Endothelial cell of umbilical vein (primary cell): ENCODE measurements around the gene EYS. TPM values are rescaled to one million over a fixed set of nuclear protein-coding genes. Genes with fewer than 3 reads are reported as not detected.

Source experiments
- BruUV-seq: library from RNA; stranded (reverse); fragments of 400-500 nt; replicated peaks from 2 replicates; lab custom pipeline; 2021; lab: Mats Ljungman, UMichigan
- CTCF ChIA-PET: fragments of 300-600, 350-600 bp; sonication (Branson Sonifier 250); formaldehyde crosslinking; loops from one replicate; lab custom pipeline; 2021; ENCODE audit warnings: antibody characterized with exemption, inconsistent platforms; lab: Charles Lee
- POLR2A ChIA-PET: fragments of 300-600, 350-600 bp; sonication (Branson Sonifier 250); formaldehyde crosslinking; loops from one replicate; lab custom pipeline; 2021; ENCODE audit warnings: antibody characterized with exemption, inconsistent platforms; lab: Charles Lee
- DNase-seq: peaks from one replicate; pipeline ENCODE4 v3.0.0-alpha.2; 2011; ENCODE audit warnings: low read depth, low spot score
- FAIRE-seq: peaks from 2 replicates; lab custom pipeline; 2011; peaks lifted over from hg19 to GRCh38; lab: Jason Lieb, UNC
- H2AFZ ChIP-seq: 2 replicates; pipeline ENCODE4 v1.6.0; 2012; ENCODE audit warnings: low read depth, low read length, control low read depth, inconsistent platforms
- H3K27ac ChIP-seq: 2 replicates; pipeline ENCODE4 v1.5.1; 2011; ENCODE audit warnings: low read depth, mild to moderate bottlenecking, control low read depth, low read length, moderate library complexity; ENCODE audit not compliant: insufficient read depth
- H3K27me3 ChIP-seq, 2 experiments: 2 replicates each; pipeline versions ENCODE4 v1.6.0 to v1.6.1; 2011; ENCODE audit warnings: low read length in 2 of 2, mixed read lengths in 1 of 2; ENCODE audit not compliant: control insufficient read depth in 2 of 2, insufficient read depth in 2 of 2
- H3K36me3 ChIP-seq, 2 experiments: 2 replicates in 1 of 2; 3 replicates in 1 of 2; pipeline ENCODE4 v1.5.1; 2011; ENCODE audit warnings: low read length in 2 of 2, mild to moderate bottlenecking in 1 of 2, moderate library complexity in 1 of 2; ENCODE audit not compliant: control insufficient read depth in 2 of 2, insufficient read depth in 2 of 2; ENCODE audit errors: extremely low read depth in 1 of 2
- H3K4me1 ChIP-seq: 3 replicates; pipeline ENCODE4 v1.5.1; 2011; ENCODE audit warnings: mild to moderate bottlenecking, low read length; ENCODE audit not compliant: control insufficient read depth, insufficient read depth; ENCODE audit errors: extremely low read depth
- H3K4me2 ChIP-seq: 2 replicates; pipeline ENCODE4 v1.6.1; 2011; ENCODE audit warnings: low read length, control low read depth, mixed read lengths; ENCODE audit not compliant: insufficient read depth
- H3K4me3 ChIP-seq, 3 experiments: fragments of 200-600 bp in 1 of 3; sonication (generic), shearing (Covaris generic) in 1 of 3; replicated peaks in 1 of 3; 2 replicates each; pipeline ENCODE4 v1.5.1; 2011 to 2016; ENCODE audit warnings: control low read depth in 3 of 3, low read length in 3 of 3, mild to moderate bottlenecking in 2 of 3, inconsistent platforms in 1 of 3, low read depth in 1 of 3, moderate library complexity in 1 of 3; ENCODE audit not compliant: insufficient read depth in 1 of 3
- H3K79me2 ChIP-seq: 2 replicates; pipeline ENCODE4 v1.6.0; 2012; ENCODE audit warnings: low read length, inconsistent platforms; ENCODE audit not compliant: control insufficient read depth, insufficient read depth
- H3K9ac ChIP-seq: replicated peaks from 2 replicates; pipeline ENCODE3; 2011; ENCODE audit warnings: low read length, control low read depth; ENCODE audit not compliant: insufficient read depth; ENCODE audit errors: extremely low read depth
- H3K9me1 ChIP-seq: replicated peaks from 3 replicates; pipeline ENCODE4 v1.6.0; 2011; ENCODE audit warnings: mild to moderate bottlenecking, low read length; ENCODE audit not compliant: control insufficient read depth, insufficient read depth; ENCODE audit errors: extremely low read depth
- H3K9me3 ChIP-seq: replicated peaks from 2 replicates; pipeline ENCODE4 v1.5.1; 2012; ENCODE audit warnings: low read length, inconsistent platforms; ENCODE audit not compliant: control insufficient read depth, insufficient read depth
- H4K20me1 ChIP-seq: replicated peaks from 2 replicates; pipeline ENCODE3; 2011; ENCODE audit warnings: mild to moderate bottlenecking, low read length; ENCODE audit not compliant: control insufficient read depth, insufficient read depth; ENCODE audit errors: extremely low read depth
- EZH2 ChIP-seq: IDR thresholded peaks from 2 replicates; pipeline ENCODE4 v1.6.1; 2012; ENCODE audit warnings: borderline replicate concordance, low read depth, mild to moderate bottlenecking, moderate library complexity, low read length, inconsistent platforms; ENCODE audit not compliant: severe bottlenecking
- FOS ChIP-seq: IDR thresholded peaks from 2 replicates; pipeline ENCODE4 v1.6.1; 2011; ENCODE audit warnings: mild to moderate bottlenecking, low read length, moderate library complexity, borderline replicate concordance; ENCODE audit not compliant: insufficient read depth
- GATA2 ChIP-seq: IDR thresholded peaks from 2 replicates; pipeline ENCODE4 v1.7.0; 2011; ENCODE audit warnings: low read depth, mild to moderate bottlenecking, moderate library complexity, mixed read lengths, low read length; ENCODE audit not compliant: insufficient read length, insufficient read depth
- JUN ChIP-seq: IDR thresholded peaks from 2 replicates; pipeline ENCODE4 v1.6.1; 2011; ENCODE audit warnings: borderline replicate concordance, low read depth; ENCODE audit not compliant: insufficient read length, insufficient read depth
- MYC ChIP-seq: IDR thresholded peaks from one replicate; pipeline ENCODE4 v1.6.1; 2011; ENCODE audit warnings: mild to moderate bottlenecking, low read depth, low read length
- POLR2A ChIP-seq: IDR thresholded peaks from 2 replicates; pipeline ENCODE4 v1.6.1; 2012; ENCODE audit warnings: low read depth, mild to moderate bottlenecking, control low read depth, low read length
- POLR2AphosphoS5 ChIP-seq: IDR thresholded peaks from 2 replicates; pipeline ENCODE4 v1.6.1; 2012; ENCODE audit warnings: low read depth, mild to moderate bottlenecking, control low read depth, low read length, moderate library complexity; ENCODE audit not compliant: insufficient read depth
- dilution Hi-C: fragments of 300-500 bp; cut with MboI; formaldehyde crosslinking; loops from one replicate; pipeline ENCODE4 v1.15.0; 2019; ENCODE audit warnings: low sequenced_read_pairs; ENCODE audit not compliant: extremely low pct_ligation_motif_present
- intact Hi-C: fragments of 100-400 bp; cut with micrococcal nuclease; formaldehyde crosslinking; loops from one replicate; pipeline ENCODE4 v1.10.0; 2022
- polyA plus RNA-seq, 4 experiments: library from polyadenylated mRNA; depleted of rRNA in 3 of 4; stranded (reverse) in 3 of 4; unstranded in 1 of 4; fragments of >200 nt; gene quantifications; 2 replicates each; pipeline versions ENCODE4 v1.2.1 to v1.2.3, GENCODE V29; 2011 to 2012; ENCODE audit warnings: missing spikeins in 1 of 4
- total RNA-seq: library from RNA; stranded (reverse); gene quantifications from 2 replicates; pipeline ENCODE4 v1.2.3, GENCODE V29; 2021
- TF ChIP-seq, protein P1 (sequence below): IDR thresholded peaks from 2 replicates; pipeline ENCODE4 v1.6.1; 2011; ENCODE audit not compliant: insufficient read depth, insufficient read length
- TF ChIP-seq, protein P2 (sequence below), 2 donors: IDR thresholded peaks; 1 replicate in 1 of 2; 2 replicates in 1 of 2; pipeline ENCODE4 v1.5.1; 2011; ENCODE audit warnings: low read length in 2 of 2, mild to moderate bottlenecking in 2 of 2, moderate library complexity in 2 of 2, control low read depth in 1 of 2, inconsistent platforms in 1 of 2, low read depth in 1 of 2; ENCODE audit not compliant: insufficient read depth in 1 of 2; ENCODE audit errors: extremely low read depth in 1 of 2

The EYS gene
- total and polyA plus RNA-seq, 2 donors (not counting 3 experiments of a cell fraction or from before 2014, with no cell fraction given): 0.01 to 0.27 TPM

GRCh38 chr6:63750400-63750799 is 1956.6 kb downstream of the EYS start:
- intact Hi-C loops (no loop called here), dilution Hi-C loops (no loop called here)
- BruUV-seq: no TSS peak
- TF ChIP-seq POLR2AphosphoS5 (no peak), FOS (no peak), POLR2A (no peak), GATA2 (no peak), MYC (no peak), EZH2 (no peak), JUN (no peak)
- TF ChIP-seq, protein P1, sequence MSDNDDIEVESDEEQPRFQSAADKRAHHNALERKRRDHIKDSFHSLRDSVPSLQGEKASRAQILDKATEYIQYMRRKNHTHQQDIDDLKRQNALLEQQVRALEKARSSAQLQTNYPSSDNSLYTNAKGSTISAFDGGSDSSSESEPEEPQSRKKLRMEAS: no peak
- TF ChIP-seq, protein P2, sequence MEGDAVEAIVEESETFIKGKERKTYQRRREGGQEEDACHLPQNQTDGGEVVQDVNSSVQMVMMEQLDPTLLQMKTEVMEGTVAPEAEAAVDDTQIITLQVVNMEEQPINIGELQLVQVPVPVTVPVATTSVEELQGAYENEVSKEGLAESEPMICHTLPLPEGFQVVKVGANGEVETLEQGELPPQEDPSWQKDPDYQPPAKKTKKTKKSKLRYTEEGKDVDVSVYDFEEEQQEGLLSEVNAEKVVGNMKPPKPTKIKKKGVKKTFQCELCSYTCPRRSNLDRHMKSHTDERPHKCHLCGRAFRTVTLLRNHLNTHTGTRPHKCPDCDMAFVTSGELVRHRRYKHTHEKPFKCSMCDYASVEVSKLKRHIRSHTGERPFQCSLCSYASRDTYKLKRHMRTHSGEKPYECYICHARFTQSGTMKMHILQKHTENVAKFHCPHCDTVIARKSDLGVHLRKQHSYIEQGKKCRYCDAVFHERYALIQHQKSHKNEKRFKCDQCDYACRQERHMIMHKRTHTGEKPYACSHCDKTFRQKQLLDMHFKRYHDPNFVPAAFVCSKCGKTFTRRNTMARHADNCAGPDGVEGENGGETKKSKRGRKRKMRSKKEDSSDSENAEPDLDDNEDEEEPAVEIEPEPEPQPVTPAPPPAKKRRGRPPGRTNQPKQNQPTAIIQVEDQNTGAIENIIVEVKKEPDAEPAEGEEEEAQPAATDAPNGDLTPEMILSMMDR (IDR thresholded peaks at IDR 0.05; ENCODE audit: extremely low read depth in 1 of 2, insufficient read depth in 1 of 2, low read depth in 1 of 2, low read length in 2 of 2): no peak
- no peak for DNase-seq
- Histone ChIP-seq H3K9me3 (no peaks in the 10 kb centered on the region), H3K9ac (no peak overlapping the region), H3K27ac (no peak overlapping the region), H3K4me1 (no peaks in the 10 kb centered on the region), H3K9me1 (no peaks in the 10 kb centered on the region), H3K79me2 (no peaks in the 10 kb centered on the region), H3K4me2 (no peak overlapping the region), H3K4me3 (no peak overlapping the region), H4K20me1 (no peaks in the 10 kb centered on the region), H2AFZ (no peak overlapping the region), H3K27me3 (no peaks in the 10 kb centered on the region), H3K36me3 (no peaks in the 10 kb centered on the region)
- FAIRE-seq: no peak
- ChIA-PET CTCF (interaction anchor here (1.2 to 2.0 kb wide), 3 partner anchors 12 to 152 kb away, joined by 3 to 9 read pairs (median 7); no protein-coding TSS in a partner anchor), POLR2A (no interaction called here)
